Suprapubic skin (tissue), 4 donors: ENCODE results near the gene RNF150. TPM values are rescaled to one million over a fixed set of nuclear protein-coding genes. Genes with fewer than 3 reads are reported as not detected.

ENCODE experiments used
- DNase-seq, 2 donors: peaks; one replicate each; pipeline ENCODE4 v3.0.0-alpha.2; 2019; ENCODE audit warnings: low spot score in 2 of 2
- H3K27ac ChIP-seq: fragments of 200-600 bp; sonication (generic); one replicate; pipeline ENCODE4 v1.5.1; 2019
- H3K27me3 ChIP-seq: fragments of 200-600 bp; sonication (generic); one replicate; pipeline ENCODE4 v1.5.1; 2019
- H3K36me3 ChIP-seq: fragments of 200-600 bp; sonication (generic); one replicate; pipeline ENCODE4 v1.5.1; 2019
- H3K4me1 ChIP-seq: fragments of 200-600 bp; sonication (generic); one replicate; pipeline ENCODE4 v1.5.1; 2019
- H3K4me3 ChIP-seq: fragments of 200-600 bp; sonication (generic); one replicate; pipeline ENCODE4 v1.5.1; 2019; ENCODE audit warnings: mild to moderate bottlenecking
- H3K9me3 ChIP-seq: fragments of 200-600 bp; sonication (generic); one replicate; pipeline ENCODE4 v1.5.1; 2019
- CTCF ChIP-seq, 2 donors: fragments of 200-600 bp in 1 of 2; fragments of 450-650 bp in 1 of 2; sonication (generic) in 1 of 2; IDR thresholded peaks; one replicate each; pipeline ENCODE4 v1.5.1; 2016 to 2019; ENCODE audit warnings: antibody characterized with exemption in 2 of 2, mild to moderate bottlenecking in 1 of 2, moderate library complexity in 1 of 2
- EP300 ChIP-seq: sonication (generic); formaldehyde crosslinking; IDR thresholded peaks from one replicate; pipeline ENCODE4 v1.6.1; 2017; ENCODE audit warnings: antibody characterized with exemption
- POLR2A ChIP-seq, 2 donors: fragments of 450-650 bp; IDR thresholded peaks; one replicate each; pipeline ENCODE4 v1.6.1; 2017; ENCODE audit warnings: antibody characterized with exemption in 2 of 2, mild to moderate bottlenecking in 2 of 2, moderate library complexity in 2 of 2
- POLR2AphosphoS5 ChIP-seq, 3 donors: sonication (generic); formaldehyde crosslinking; IDR thresholded peaks; one replicate each; pipeline ENCODE4 v1.6.1; 2017; ENCODE audit warnings: antibody characterized with exemption in 3 of 3
- WGBS: methylation state at CpG from one replicate; pipeline ENCODE4 v1.1.5; 2018; 5-methylcytosine and 5-hydroxymethylcytosine counted together
- total RNA-seq, 4 donors: library from RNA; depleted of rRNA; stranded (reverse); fragments of >200 nt; gene quantifications; one replicate each; pipeline ENCODE4 v1.1.0, GENCODE V29; 2016

Gene RNF150
- total RNA-seq, 4 donors from 2014 or later = 0.83 to 4.0 (median 2.6) TPM

GRCh38 chr4:140940589-140940988, 192.7 kb downstream of the RNF150 start:
- TF ChIP-seq CTCF (IDR thresholded peaks at IDR 0.05) = no peak
- TF ChIP-seq POLR2AphosphoS5 (IDR thresholded peaks at IDR 0.05) = no peak
- no peak for TF ChIP-seq EP300
- TF ChIP-seq POLR2A (IDR thresholded peaks at IDR 0.05) = no peak
- Histone ChIP-seq H3K36me3 (no peaks in the 10 kb centered on the region), H3K27me3 (no peaks in the 10 kb centered on the region), H3K4me1 (no peaks in the 10 kb centered on the region), H3K27ac (no peak overlapping the region), H3K4me3 (no peak overlapping the region), H3K9me3 (no peaks in the 10 kb centered on the region)
- no peak for DNase-seq
- WGBS = 88% methylated on average over 2 of the region's 2 CpGs

DNA sequence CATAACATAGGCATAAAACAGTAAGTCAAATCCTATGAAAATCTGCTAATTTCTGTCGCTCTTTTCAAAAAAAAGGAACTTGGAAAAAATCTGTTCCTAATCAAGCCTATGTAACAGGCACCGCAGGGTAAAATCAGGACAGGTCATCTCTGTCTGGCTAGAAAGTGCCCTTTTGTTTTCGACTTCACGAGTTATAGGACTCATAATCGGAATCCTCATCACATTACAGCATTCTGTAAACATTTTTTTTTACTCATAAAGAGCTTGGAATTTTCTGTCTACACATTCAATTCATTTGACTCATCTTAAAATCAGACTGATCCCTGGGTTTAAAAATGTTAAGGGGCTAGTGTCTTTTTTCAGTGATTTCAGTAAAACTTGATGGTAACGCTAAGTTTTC, 195.4 kb downstream of the RNF150 start:
- no peak for TF ChIP-seq POLR2AphosphoS5 (IDR thresholded peaks at IDR 0.05)
- no peak for TF ChIP-seq EP300
- no peak for TF ChIP-seq POLR2A (IDR thresholded peaks at IDR 0.05)
- TF ChIP-seq CTCF (IDR thresholded peaks at IDR 0.05) = no peak
- Histone ChIP-seq H3K27me3 (no peaks in the 10 kb centered on the region), H3K36me3 (no peaks in the 10 kb centered on the region), H3K4me3 (no peak overlapping the region), H3K4me1 (peaks cover 5% of the 10 kb centered on the region), H3K9me3 (no peaks in the 10 kb centered on the region), H3K27ac (no peak overlapping the region)
- WGBS = 69% methylated on average over 6 of the region's 6 CpGs
- no peak for DNase-seq

GRCh38 chr4:140935254-140935653, 198.0 kb downstream of the RNF150 start:
- 11% methylated on average over 4 of the region's 4 CpGs for WGBS
- H3K36me3 ChIP-seq = no peaks in the 10 kb centered on the region

DNA sequence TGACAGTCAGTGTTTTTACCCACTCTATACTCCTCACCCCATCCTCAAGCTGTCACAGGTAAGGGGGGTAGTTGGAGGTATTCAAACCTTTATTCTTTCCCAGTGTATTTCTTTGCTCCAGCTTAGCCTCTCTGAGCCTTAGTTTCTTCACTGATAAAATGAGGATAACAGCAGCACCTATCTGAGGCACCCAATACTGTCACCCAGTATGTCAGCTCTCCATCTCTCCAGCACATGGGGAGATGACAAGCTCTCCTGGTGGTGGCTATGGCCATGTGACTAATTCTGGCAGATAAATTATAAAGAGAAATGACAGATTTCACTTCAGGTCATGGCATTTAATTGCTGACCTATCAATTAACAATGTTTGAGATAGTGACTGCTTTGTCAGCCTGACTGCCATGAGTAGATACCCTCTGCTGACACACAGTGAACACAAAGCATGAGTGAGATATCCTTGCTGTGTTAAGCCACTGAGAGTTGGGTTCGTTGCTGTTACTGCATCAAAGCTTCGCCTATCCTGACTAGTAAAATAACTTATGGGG, 200.7 kb downstream of the RNF150 start:
- Histone ChIP-seq H3K9me3 (no peaks in the 10 kb centered on the region), H3K27me3 (no peaks in the 10 kb centered on the region)
- TF ChIP-seq POLR2A (IDR thresholded peaks at IDR 0.05) (no peak), EP300 (no peak), CTCF (IDR thresholded peaks at IDR 0.05) (no peak), POLR2AphosphoS5 (IDR thresholded peaks at IDR 0.05) (no peak)

More at GRCh38 chr4:140935254-140935653, 198.0 kb downstream of the RNF150 start:
- DNase-seq = no peak
- no peaks in the 10 kb centered on the region for H3K9me3 ChIP-seq
- no peak overlapping the region for H3K4me3 ChIP-seq
- H3K4me1 ChIP-seq = peaks cover 5% of the 10 kb centered on the region
- no peak overlapping the region for H3K27ac ChIP-seq
- H3K27me3 ChIP-seq = no peaks in the 10 kb centered on the region
- TF ChIP-seq CTCF (IDR thresholded peaks at IDR 0.05) (no peak), POLR2A (IDR thresholded peaks at IDR 0.05) (no peak), POLR2AphosphoS5 (IDR thresholded peaks at IDR 0.05) (no peak), EP300 (no peak)

GRCh38 chr4:140931911-140932310, 201.4 kb downstream of the RNF150 start:
- TF ChIP-seq POLR2AphosphoS5 (IDR thresholded peaks at IDR 0.05) (no peak), EP300 (no peak), POLR2A (IDR thresholded peaks at IDR 0.05) (no peak), CTCF (IDR thresholded peaks at IDR 0.05) (no peak)
- 60% methylated on average over 2 of the region's 2 CpGs for WGBS

More for the DNA sequence above, 200.7 kb downstream of the RNF150 start:
- peaks cover 5% of the 10 kb centered on the region for H3K4me1 ChIP-seq
- no peak overlapping the region for H3K27ac ChIP-seq
- no peak for DNase-seq
- no peaks in the 10 kb centered on the region for H3K36me3 ChIP-seq
- H3K4me3 ChIP-seq = no peak overlapping the region
- WGBS = 98% methylated on average over 2 of the region's 2 CpGs

More at GRCh38 chr4:140931911-140932310, 201.4 kb downstream of the RNF150 start:
- Histone ChIP-seq H3K27ac (no peak overlapping the region), H3K27me3 (no peaks in the 10 kb centered on the region), H3K4me1 (peaks cover 5% of the 10 kb centered on the region), H3K9me3 (no peaks in the 10 kb centered on the region), H3K36me3 (no peaks in the 10 kb centered on the region), H3K4me3 (no peak overlapping the region)
- no peak for DNase-seq
